ENCODE data around the gene SLC2A11. TPM values are rescaled to one million over a fixed set of nuclear protein-coding genes. Genes with fewer than 3 reads are reported as not detected.

The SLC2A11 gene
- total and polyA plus RNA-seq, 2 donors from 2014 or later = 23.7 to 28.9 TPM

DNA sequence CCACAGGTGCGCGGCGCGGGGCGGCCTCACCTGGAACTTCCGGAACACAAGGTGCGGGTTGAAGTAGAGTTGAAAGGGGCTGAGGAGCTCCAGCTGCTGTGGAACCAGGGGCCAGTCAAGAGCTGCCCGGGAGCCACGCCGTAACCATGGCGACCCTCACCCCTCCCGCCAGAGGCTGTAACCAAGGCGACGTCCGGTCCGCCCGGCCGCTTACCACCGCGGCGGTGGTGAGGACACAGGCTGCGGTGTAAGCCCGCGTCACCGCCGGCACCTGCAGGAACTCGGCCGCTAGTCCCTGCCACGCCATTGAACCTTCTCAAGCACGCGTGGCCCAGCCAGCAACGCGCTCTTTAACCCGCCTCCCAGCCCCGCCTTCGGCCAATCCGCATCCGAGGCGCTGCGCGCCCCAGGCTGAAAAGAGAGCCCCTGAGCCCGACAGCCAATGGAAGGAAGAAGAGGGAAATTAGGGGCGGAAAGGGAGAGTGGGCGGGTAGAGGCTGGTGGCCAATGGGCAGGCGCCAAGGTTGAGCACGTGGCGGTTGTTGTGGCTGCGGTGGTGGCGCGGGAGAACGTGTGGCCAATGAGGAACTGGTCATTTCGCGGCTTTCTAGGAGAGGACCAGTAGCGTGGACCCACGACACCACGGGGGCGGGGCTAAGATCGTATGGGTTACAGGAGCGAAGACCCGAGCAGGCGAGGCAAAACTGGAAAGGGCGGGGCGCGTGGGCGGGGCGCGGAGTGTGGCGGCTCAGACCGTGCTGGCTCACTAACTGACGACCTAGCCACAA lies 18.8 kb upstream of the SLC2A11 start, which contains the start of gene DERL3:
Gene DERL3 (minus strand): TSS at position 326 of the 788 bp plus-strand sequence. CDS start 19 bp downstream, at position 307.
- H3K9ac ChIP-seq (ENCODE audit: low read length in 3 of 3) = no peak within 1 kb of the TSS
- no peak within 1 kb of the TSS for H3K27ac ChIP-seq (ENCODE audit: low read depth in 2 of 2, low read length in 2 of 2)
- TF ChIP-seq, protein P1, sequence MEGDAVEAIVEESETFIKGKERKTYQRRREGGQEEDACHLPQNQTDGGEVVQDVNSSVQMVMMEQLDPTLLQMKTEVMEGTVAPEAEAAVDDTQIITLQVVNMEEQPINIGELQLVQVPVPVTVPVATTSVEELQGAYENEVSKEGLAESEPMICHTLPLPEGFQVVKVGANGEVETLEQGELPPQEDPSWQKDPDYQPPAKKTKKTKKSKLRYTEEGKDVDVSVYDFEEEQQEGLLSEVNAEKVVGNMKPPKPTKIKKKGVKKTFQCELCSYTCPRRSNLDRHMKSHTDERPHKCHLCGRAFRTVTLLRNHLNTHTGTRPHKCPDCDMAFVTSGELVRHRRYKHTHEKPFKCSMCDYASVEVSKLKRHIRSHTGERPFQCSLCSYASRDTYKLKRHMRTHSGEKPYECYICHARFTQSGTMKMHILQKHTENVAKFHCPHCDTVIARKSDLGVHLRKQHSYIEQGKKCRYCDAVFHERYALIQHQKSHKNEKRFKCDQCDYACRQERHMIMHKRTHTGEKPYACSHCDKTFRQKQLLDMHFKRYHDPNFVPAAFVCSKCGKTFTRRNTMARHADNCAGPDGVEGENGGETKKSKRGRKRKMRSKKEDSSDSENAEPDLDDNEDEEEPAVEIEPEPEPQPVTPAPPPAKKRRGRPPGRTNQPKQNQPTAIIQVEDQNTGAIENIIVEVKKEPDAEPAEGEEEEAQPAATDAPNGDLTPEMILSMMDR (IDR thresholded peaks at IDR 0.05; ENCODE audit: borderline replicate concordance, extremely low read depth, insufficient read depth) = peak; percentile 15

DNA sequence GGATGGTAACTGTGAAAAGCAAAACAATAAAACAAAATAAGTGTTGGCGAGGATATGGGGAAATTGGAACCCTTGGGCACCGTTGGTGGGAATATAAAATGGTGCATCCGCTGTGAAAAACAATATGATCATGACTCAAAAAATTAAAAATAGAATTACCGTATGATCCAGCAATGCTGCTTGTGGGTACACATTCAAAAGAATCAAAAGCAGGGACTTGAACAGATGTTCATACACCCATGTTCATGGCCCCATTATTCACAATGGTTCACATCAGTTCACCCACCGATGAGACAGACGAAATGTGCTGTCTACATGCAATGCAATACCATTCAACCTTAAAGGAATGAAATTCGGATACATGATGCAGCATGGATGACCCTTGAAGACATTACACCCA lies 17.6 kb upstream of the SLC2A11 start:
- peaks cover 0 to 14% (median 0%) of the 10 kb centered on the region in 3 donors for H3K4me1 ChIP-seq (ENCODE audit: control insufficient read depth in 2 of 3, insufficient read depth in 2 of 3, low read depth in 1 of 3, low read length in 3 of 3)
- no peak overlapping the region for H3K4me3 ChIP-seq (ENCODE audit: low read length in 3 of 3)
- H3K36me3 ChIP-seq (ENCODE audit: control insufficient read depth in 2 of 3, insufficient read depth in 3 of 3, low read length in 3 of 3) = peaks cover 0 to 3% (median 0%) of the 10 kb centered on the region in 3 donors
- H3K27ac ChIP-seq (ENCODE audit: low read depth in 2 of 2, low read length in 2 of 2) = no peak overlapping the region
- H3K27me3 ChIP-seq (ENCODE audit: control insufficient read depth, insufficient read depth, low read length) = no peaks in the 10 kb centered on the region
- no peak overlapping the region for H3K9ac ChIP-seq (ENCODE audit: low read length in 3 of 3)
- no peak for FAIRE-seq
- intact Hi-C loops (cut with DNase I) = loop anchor here (10.0 kb wide), 1 partner anchor 65 kb away; the partner anchor contains the start of gene MMP11
- no peak for DNase-seq
- TF ChIP-seq, protein P1 (IDR thresholded peaks at IDR 0.05; ENCODE audit: borderline replicate concordance, extremely low read depth, insufficient read depth) = no peak
- H3K9me3 ChIP-seq (ENCODE audit: control insufficient read depth in 2 of 3, insufficient read depth in 1 of 3, low read length in 3 of 3) = no peaks in the 10 kb centered on the region

More for the DNA sequence above, 18.8 kb upstream of the SLC2A11 start, which contains the start of gene DERL3:
- H3K9me3 ChIP-seq (ENCODE audit: control insufficient read depth in 2 of 3, insufficient read depth in 1 of 3, low read length in 3 of 3) = no peaks in the 10 kb centered on the region
- peaks cover 0 to 4% (median 2%) of the 10 kb centered on the region in 3 donors for H3K36me3 ChIP-seq (ENCODE audit: control insufficient read depth in 2 of 3, insufficient read depth in 3 of 3, low read length in 3 of 3)
- DNase-seq (peak; percentile 99), FAIRE-seq (peak; percentile 98)
- no peaks in the 10 kb centered on the region for H3K27me3 ChIP-seq (ENCODE audit: control insufficient read depth, insufficient read depth, low read length)
- peaks cover 0 to 5% (median 0%) of the 10 kb centered on the region in 3 donors for H3K4me1 ChIP-seq (ENCODE audit: control insufficient read depth in 2 of 3, insufficient read depth in 2 of 3, low read depth in 1 of 3, low read length in 3 of 3)
- intact Hi-C loops (cut with DNase I) = no loop called here
- H3K4me3 ChIP-seq (ENCODE audit: low read length in 3 of 3) = peak within 1 kb of the TSS; percentile 34 to 64 (median 46)

DNA sequence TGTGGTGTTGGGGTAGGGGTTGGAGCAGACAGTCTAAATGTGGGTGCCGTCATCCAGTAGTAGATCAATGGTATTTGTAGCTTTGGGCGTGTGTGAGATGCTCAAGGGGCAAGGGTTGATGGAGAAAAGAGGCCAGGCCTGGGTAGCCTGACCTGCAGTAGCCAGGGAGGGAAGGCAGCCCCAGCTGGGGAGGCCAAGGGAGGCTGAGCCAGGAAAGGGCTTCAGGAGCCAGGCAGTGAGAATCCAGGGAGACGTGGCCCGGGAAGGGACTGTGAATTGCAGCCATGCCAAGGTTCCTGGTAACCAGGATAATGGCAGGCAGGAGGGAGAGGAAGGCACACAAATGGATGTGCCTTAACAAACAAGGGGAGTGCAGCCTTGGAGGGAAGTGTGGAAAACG lies 16.4 kb upstream of the SLC2A11 start:
- intact Hi-C loops (cut with DNase I) = loop anchor here (10.0 kb wide), 1 partner anchor 66 kb away; the partner anchor contains the start of gene MMP11
- TF ChIP-seq, protein P1 (IDR thresholded peaks at IDR 0.05; ENCODE audit: borderline replicate concordance, extremely low read depth, insufficient read depth) = no peak
- H3K36me3 ChIP-seq (ENCODE audit: control insufficient read depth in 2 of 3, insufficient read depth in 3 of 3, low read length in 3 of 3) = no peaks in the 10 kb centered on the region
- no peaks in the 10 kb centered on the region for H3K9me3 ChIP-seq (ENCODE audit: control insufficient read depth in 2 of 3, insufficient read depth in 1 of 3, low read length in 3 of 3)
- H3K4me1 ChIP-seq (ENCODE audit: control insufficient read depth in 2 of 3, insufficient read depth in 2 of 3, low read depth in 1 of 3, low read length in 3 of 3) = peaks cover 0 to 20% (median 0%) of the 10 kb centered on the region in 3 donors
- DNase-seq = peak in 1 of 5 donors; percentile 65
- no peak overlapping the region for H3K4me3 ChIP-seq (ENCODE audit: low read length in 3 of 3)
- no peaks in the 10 kb centered on the region for H3K27me3 ChIP-seq (ENCODE audit: control insufficient read depth, insufficient read depth, low read length)
- H3K9ac ChIP-seq (ENCODE audit: low read length in 3 of 3) = no peak overlapping the region
- no peak overlapping the region for H3K27ac ChIP-seq (ENCODE audit: low read depth in 2 of 2, low read length in 2 of 2)
- no peak for FAIRE-seq
